HG03066 (cell line): ENCODE results near the gene IER2.

Source experiments
- ATAC-seq: cut with Tn5 transposase; IDR thresholded peaks from one replicate; pipeline ENCODE4 v1.9.1; 2021; ENCODE audit warnings: low read depth; ENCODE audit not compliant: unreplicated experiment

The IER2 gene

DNA sequence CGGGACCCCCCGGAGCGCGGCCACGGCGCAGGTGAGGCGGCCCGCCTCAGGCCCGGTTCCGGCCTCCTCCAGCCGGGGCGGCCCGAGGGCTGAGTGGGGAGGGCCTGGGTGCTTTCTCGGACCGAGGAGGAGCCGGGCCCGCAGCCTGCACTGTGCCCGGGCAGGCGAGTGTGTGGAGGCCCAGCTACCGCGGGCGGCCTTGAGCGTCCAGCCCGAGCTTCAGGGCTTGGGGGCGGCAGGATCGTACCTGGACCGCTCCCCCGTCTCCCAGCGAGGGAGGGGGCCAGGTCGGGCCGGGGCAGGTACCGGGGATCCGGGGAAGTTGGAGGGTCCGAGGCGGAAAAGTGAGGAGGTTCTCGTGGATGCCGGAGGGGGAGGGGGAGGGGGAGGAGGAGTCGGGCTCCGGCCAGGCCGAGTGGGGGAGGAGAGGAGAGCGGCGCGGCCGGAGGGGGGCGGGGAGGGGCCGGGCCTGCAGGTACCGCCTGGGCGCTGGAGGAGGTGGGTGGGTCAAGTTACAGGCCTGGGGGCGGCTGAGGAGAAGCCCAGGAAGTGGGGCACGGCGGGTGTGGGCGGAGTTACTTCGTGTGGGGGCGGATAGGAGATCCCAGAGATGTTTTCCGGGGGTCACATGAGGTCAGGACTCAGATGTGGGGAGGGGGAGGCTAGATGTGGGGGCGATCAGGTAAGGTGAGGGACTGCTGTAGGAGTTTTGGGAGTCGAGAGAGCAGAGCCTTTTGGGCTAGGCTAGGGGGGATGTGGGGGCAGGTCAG is 31.6 kb upstream of the IER2 start:
- no peak for ATAC-seq

DNA sequence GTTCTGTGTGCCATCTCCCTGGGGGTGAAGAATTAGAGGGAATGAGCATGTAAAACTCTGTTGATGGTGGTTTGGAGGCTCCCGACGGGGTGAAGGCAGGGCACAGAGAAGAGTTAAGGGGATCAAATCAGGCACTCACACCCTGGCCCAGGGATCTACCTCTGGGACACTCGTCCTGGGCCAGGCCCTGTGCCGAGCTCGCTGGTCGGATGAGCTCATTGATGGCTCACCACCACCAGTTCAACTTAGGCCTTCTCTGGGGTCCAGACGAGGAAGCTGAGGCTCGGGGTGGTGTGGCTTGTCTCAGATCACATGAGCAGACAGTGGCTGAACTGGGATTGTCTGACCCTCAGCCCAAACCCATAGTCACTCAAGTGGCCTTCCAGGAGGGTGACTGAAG is 30.6 kb upstream of the IER2 start:
- no peak for ATAC-seq

DNA sequence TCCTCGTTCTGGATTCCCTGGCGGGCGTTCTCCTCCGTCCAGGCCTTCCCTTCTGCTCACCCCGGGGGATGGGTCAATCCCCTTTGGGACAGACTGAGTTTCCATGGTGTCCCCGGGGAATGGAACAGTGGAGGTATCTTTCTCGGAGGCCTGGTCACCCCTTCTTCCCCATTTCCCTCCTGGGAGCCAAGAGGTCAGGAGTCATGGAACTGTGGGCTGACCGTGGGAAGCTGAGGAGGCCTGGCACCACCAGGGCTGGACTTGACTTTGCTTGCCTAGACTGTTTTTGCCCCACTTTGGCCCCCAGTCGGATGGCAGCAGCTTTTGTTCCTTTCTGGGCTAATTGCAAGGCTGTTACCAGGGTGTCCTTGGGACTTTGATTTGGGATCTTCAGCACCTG is 30.2 kb upstream of the IER2 start:
- ATAC-seq, result no peak

DNA sequence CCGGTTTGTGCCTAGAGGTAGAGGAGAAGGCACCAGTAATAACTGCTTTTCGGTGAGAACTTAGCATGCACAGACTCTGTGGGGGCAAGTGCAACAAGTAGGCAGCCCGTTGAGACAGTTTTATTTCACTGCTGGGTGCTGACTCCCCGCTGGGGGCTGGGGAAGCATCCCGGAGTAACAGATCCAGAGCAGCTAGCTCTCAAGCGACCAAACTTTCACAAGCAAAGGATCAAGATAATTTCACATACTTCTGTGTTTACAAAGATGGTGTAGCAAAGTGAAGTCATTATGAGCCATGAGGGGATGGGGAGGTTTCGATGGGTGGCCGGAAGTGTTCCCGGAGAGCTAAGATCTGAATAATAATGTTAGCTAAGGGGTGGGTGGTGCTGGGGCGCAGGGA is 29.4 kb upstream of the IER2 start:
- ATAC-seq, result no peak

DNA sequence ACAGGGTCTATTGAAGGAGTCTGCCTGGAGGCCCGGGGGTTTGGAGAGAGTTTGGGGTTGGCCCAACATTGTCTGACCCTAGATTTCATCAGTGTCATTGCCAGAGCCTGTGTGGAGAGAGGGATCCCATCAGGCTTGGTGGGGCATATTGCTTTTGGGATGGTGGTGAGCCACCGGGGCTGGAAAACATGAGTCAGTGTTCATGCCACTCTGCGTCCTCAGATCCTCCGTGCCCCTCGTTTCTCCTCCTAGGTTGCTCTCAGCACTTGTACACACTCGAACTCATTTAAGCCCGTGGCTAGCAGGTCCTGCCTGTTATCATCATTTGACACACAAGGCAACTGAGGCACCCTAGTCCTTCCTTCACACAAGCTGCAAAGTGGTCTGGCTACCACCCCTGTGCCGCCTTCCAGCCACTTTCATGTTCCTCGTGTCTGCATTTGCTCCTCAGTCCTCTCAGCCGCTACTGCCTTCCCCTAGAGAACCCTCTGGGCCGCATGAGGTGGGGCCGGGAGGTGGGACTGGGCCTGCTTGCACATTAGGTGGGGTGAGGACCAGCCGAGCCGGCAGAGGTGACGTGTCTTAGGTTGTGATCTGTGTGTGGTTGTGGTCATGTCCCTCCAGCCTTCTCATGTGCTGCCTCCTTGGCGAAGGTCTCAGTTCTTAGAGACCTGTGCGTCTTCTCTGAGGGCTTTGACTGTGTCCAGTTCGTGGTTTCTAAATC is 28.5 kb upstream of the IER2 start:
- ATAC-seq, result no peak

DNA sequence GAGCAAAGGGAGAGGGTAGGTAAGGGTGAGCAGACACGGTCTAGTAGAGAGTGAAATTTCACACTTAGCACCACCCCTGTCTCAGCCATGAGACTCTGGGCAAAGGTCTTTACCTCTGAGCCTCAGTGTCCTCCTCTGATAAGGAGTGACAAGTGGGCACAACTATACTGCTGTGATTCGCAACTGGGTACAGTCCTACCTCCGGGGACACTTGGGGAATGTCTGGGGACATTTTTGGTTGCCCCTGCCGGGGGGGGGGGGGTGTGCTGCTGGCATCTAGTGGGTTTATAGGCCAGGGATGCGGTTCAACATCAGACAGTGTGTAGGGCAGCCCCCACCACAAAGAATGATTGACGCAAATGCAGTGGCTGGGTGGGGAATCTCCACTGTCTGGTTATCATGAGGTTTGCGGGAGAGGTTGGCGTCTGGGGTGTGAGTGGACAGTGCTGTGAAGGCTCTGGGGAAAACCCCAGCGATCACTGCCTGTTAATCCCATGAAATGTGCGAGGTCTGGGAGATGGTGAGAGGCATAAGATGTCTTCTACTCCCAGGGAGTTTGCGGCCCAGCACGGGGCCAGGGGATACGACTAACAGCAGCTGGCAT is 27.8 kb upstream of the IER2 start:
- no peak for ATAC-seq

DNA sequence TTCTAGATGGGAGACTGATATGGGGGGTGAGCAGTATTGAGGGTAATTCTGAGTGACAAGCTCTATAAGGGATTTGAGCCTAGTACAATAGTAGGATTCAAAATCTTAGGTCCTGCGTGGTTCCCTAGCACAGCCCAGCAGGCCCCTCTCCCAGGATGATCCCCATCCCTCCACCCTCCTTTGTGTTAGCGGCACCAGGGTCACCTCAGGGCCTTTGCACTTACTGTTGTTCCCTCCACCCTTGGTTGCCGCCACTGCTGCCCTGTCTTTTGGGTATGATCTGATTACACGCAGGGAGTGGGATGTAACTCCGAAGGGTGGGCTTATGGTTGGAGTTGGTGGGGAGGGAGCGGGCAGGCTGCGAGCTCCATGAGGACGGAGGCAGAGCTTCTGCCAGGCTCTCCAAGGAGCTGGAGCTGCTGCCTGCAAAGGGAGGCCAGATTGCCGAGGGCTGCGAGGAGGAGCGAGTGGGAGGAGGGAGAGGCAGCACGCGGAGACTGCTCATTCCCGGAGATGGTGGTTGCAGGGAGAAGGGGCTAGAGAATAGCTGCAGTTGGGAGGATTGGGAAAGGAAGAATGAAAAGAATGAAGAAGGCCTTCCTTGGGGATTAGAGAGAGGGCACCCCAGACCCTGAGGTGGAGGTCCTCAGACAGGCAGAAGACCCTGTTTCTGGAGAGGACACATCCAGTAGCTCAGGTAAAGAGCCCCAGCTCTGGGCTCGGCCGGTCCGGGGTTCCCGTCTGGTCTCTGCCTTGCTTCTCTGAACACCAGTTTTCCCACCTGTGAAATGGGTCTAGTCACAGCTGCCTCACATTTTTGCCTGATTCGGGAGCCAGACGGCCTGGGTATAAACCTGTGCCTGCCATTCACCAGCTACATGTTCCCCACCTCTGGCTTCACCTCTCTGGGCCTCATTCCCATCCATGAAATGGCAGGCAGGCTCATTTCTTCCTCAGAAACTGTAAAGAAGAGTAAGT is 26.9 kb upstream of the IER2 start:
- ATAC-seq, result no peak

DNA sequence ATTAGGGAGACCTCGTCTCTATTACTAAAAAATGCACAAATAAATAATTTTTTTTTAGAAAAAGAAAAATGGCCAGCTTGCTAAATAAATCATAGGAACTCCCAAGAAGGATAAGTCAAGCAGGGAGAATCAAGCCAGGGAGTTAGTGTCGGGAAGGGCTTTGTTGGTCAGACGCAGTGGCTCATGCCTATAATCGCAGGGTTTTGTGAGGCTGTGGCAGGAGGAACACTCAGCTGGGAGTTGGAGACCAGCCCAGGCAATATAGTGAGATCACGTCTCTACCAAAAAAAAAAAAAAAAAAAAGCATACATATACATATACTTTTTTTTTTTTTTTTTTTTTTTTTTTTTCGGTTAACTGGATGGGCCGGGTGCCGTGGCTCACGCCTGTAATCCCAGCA is 23.2 kb upstream of the IER2 start:
- ATAC-seq, result no peak

DNA sequence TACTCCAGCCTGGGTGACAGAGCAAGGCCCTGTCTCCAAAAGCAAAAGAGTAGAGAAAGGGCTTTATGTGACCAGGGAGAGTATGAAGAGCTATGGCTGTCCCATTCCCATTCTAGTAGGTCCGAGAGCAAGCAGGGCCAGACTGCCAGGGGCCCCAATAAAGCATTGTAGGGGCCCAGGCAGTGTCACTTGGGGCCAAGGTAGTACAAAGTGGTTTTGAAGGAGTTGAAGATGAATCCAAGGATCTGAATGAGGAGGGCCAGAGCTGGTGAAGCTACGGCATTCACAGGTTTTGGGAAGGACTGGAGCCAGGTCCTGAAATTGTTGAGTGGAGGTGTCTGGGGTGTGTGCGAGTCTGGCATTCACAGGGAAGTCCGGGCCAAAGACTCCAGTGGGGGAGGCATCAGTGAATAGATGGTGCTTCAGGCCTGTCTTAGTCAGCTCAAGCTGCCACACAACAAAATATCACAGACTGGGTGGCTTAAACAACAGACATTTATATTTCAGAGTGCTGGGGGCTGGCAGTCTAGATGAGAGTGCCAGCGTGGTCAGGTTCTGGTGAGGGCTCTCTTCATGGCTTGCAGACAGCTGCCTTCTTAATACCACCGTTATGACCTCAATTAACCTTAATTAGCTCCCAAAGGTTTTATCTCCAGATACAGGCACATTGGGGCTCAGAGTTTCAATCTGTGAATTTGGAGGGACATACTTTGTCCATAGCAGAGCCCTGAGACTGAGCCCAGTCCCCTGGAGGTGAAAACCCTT is 22.2 kb upstream of the IER2 start:
- no peak for ATAC-seq

DNA sequence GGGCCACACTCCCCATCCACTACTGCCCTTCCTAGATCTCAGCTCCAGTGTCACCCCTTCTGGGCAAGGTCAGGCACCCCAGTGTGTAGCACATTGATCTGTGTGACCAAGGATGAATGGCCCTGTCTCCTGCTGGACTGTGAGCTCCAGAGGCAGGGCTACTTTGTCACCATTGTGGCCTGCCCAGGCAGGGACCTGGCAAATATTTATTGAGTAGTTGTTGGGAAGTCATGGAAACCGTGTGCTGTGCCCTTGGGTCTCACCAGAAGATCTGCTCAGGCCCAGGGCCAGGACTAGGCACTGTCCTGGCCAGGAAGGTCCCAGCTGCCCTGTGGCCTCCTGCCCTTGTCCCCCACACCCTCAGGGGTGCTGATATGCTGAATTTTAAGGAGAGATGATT is 21.6 kb upstream of the IER2 start:
- no peak for ATAC-seq

DNA sequence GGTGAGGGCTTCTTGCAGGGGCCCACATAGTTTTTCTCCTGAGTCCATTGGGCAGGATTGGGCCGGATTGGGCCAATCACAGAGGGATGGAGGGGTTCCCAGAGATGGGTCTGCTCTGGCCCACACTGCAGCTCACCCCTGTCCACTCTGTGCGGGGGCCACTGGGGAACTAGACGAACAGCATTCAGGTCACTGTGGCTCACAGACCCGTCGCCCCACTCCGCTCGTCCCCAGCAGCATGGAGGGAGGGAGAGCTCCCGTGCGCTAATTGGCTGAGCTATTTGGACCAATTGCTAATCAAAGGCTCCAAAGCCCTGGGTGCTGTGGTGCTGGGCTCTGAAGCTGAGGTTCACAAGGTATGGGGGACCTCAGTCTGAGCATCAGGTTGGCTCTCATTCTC is 20.8 kb upstream of the IER2 start:
- no peak for ATAC-seq

DNA sequence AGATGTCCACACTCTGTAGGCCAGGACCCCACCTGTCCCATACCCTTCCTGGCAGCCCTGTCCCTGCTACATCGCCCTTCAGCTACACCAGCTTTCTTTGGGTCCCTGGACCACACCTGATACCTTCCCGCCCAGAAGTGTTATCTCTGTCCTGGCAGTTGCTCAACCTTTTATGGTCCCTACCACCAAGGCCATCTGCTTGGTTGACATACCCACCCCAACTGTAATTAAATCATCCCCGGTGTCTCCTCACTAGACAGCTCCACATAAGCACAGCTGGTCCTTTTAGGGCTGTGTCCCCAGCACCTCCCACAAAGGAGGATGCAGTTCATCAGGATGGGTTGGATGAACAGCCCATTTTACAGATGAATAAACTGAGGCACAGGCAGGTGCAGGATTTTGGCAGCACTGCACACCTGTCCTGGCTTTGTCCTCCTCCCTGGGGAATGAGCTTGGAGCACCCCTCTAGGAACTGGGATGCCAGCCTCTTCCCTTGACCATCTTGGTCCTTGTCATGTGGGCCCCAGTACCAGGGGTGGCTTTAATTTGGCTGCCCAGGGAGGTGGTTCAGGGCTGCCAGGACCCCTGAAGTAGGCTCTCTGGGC is 19.2 kb upstream of the IER2 start:
- no peak for ATAC-seq

DNA sequence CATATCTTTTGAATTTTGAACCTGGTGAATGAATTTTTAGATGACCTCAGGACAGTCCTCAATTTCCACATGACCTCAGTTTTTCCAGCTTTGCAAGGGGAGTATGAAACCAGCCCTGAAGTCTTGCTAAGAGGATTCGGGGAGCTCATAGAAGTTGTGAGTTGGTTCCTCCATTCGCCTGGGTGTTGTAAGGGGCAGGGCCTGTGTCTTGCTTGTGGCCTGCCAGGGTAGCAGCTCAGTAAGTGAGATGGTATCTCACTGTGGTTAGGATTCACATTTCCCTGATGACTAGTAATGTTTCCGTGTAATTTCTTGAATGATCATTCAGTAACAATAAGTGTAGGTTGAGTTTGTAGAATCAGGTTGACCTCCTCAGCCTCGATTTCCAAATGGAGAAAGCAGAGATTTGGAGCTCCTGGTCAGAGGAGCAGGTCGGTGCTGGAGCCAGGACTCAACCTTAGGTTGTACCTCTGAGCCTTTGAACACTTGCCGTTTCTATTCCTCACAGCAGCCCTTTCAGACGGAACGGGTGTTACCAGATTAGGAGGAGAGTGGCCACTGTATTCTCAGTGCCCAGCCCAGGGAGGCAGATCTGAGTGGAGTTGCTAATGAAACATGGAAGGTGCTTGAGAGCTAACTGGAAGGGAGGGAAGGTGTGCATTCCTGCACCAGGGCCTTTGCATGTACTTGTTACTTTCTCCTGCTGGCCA is 17.6 kb upstream of the IER2 start:
- no peak for ATAC-seq

DNA sequence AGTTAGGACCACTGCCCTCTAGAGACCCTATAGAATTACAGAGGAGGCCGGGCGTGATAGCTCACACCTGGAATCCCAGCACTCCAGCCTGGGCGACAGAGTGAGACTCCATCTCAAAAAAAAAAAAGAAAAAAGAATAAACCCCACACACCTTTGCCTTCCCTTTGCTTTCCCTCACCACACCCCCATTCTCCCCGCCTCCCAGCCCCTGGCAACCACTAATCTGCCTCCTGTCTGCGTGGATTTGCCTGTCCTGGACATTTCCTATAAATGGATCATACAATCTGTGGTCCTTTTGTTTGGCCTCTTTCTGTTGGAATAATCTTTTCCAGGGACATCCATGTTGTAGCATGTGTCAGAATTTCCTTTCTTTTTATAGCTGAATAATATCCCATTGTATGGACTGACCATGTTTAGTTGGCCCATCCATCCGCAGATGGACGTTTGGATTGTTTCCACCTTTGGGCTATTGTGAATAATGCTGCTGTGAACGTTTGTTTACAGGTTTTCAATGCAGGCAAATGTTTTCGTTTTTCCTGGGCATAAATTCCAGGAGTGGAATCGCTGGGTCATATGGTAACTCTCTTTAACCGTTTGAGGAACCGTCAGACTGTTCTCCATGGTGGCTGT is 16.9 kb upstream of the IER2 start:
- ATAC-seq, result no peak

DNA sequence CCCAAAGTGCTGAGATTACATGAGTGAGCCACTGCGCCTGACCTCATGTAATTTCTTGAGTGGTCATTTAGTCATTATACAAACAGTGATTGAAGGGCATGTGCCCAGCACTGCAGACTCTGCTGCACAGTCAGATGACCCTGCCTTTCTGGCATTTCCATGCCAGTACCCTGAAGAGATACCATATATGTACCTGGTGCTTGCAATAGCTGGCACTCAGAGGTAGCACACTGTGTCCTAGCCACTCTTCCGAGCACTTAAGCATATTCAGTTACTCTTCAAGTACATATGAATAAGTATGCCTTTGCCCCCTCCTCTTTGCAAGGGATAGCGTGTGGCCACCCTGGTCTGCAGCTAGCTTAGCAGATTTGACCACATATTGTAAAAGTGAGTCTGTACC is 15.6 kb upstream of the IER2 start:
- no peak for ATAC-seq

DNA sequence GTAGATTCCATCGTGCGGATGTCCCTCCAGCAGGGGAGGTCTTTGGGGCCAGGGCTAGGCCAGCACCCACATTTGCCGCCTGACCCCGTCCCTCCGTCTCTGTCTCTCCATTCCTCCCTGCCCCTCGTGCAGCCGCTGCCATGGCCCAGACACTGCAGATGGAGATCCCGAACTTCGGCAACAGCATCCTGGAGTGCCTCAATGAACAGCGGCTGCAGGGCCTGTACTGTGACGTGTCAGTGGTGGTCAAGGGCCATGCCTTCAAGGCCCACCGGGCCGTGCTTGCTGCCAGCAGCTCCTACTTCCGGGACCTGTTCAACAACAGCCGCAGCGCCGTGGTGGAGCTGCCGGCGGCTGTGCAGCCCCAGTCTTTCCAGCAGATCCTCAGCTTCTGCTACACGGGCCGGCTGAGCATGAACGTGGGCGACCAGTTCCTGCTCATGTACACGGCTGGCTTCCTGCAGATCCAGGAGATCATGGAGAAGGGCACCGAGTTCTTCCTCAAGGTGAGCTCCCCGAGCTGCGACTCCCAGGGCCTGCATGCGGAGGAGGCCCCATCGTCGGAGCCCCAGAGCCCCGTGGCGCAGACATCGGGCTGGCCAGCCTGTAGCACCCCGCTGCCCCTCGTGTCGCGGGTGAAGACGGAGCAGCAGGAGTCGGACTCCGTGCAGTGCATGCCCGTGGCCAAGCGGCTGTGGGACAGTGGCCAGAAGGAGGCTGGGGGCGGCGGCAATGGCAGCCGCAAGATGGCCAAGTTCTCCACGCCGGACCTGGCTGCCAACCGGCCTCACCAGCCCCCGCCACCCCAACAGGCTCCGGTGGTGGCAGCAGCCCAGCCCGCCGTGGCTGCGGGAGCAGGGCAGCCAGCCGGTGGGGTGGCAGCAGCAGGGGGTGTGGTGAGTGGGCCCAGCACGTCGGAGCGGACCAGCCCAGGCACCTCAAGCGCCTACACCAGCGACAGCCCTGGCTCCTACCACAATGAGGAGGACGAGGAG is 14.8 kb upstream of the IER2 start:
- ATAC-seq, result no peak

DNA sequence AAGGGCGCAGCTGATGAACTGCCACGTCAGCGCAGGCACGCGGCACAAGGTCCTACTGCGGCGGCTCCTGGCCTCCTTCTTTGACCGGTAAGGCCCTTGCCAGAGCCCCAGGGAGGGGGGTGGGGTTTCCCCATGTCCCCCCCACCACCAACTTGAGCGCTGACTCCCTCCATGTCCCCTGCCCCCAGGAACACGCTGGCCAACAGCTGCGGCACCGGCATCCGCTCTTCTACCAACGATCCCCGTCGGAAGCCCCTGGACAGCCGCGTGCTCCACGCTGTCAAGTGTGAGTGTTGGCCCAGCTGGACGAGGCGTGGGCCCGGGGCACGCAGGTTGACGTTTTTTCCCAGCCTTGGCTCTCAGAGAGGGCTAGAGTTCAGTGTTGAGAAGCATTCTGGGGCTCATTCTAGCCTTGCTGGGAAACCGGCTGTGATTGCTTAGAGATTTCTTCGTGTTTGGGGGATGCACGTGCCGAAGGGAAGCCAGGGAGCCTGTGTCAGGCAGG is 12.9 kb upstream of the IER2 start:
- ATAC-seq, result no peak
